Measurements from ENCODE around the gene BEND5. TPM values are rescaled to one million over a fixed set of nuclear protein-coding genes. Genes with fewer than 3 reads are reported as not detected.

Gene BEND5
- total RNA-seq, 1 donor: 0.72 TPM

DNA sequence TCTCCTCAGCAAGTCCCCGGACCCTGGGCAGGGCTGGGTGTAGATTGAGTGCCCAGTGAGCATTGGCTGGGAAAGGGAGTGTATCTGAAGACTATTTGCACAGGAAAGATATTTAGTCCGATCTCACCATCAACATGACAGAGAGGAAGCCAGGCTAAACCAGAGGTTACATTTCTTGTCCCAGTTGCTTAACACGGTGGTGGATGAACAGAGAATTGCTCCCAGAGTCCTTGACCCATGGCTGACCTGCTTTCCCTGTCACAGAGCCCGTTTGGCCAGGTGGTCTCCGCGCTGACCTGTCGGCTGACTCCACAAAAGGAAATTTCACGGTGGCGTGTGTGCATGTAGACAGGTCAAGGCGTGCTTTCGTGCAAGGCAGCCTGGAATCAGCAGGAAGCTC is 83.5 kb downstream of the BEND5 start:
- Histone ChIP-seq H3K4me1 (ENCODE audit: insufficient read depth, low read length) (no peaks in the 10 kb centered on the region), H3K4me2 (ENCODE audit: insufficient read depth, low read length) (no peak overlapping the region), H4K20me1 (ENCODE audit: insufficient read depth, low read length) (no peaks in the 10 kb centered on the region), H3K4me3 (ENCODE audit: insufficient read depth, low read length) (no peak overlapping the region), H2AFZ (ENCODE audit: low read length) (no peak overlapping the region), H3K79me2 (ENCODE audit: insufficient read depth, low read length) (no peaks in the 10 kb centered on the region), H3K27me3 (ENCODE audit: insufficient read depth, low read length) (peaks cover 2% of the 10 kb centered on the region), H3K9me3 (ENCODE audit: low read depth, low read length) (no peaks in the 10 kb centered on the region), H3K27ac (ENCODE audit: low read depth, low read length) (no peak overlapping the region), H3K36me3 (ENCODE audit: insufficient read depth, low read length) (no peaks in the 10 kb centered on the region)
- no peak for DNase-seq (ENCODE audit: insufficient read length, low spot score, missing footprints)
- TF ChIP-seq CTCF (IDR thresholded peaks at IDR 0.05; ENCODE audit: extremely low read depth, low read depth, low read length): no peak

DNA sequence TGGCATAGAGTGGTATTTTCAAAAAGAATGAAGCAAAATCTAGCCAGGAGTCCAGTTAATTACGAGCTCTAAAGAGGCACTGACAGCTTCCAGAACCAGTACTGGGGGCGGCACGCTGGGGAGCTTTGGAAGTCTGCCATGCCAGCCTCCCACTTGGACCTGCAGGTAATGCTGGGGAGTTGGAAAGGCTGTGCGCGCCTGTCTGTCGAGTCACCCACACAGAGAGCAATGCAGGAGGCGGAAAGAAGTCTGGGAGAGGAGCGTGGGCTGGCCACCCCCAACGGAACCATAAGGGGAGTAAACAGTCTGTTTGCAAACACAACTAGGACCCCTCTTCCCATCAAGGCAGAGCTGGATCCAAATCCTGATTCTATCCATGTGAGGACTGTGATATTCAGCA is 84.5 kb downstream of the BEND5 start:
- no peaks in the 10 kb centered on the region for H4K20me1 ChIP-seq (ENCODE audit: insufficient read depth, low read length)
- peaks cover 2% of the 10 kb centered on the region for H3K27me3 ChIP-seq (ENCODE audit: insufficient read depth, low read length)
- H3K79me2 ChIP-seq (ENCODE audit: insufficient read depth, low read length): no peaks in the 10 kb centered on the region
- H3K4me2 ChIP-seq (ENCODE audit: insufficient read depth, low read length): no peak overlapping the region
- no peak for TF ChIP-seq CTCF (IDR thresholded peaks at IDR 0.05; ENCODE audit: extremely low read depth, low read depth, low read length)
- DNase-seq (ENCODE audit: insufficient read length, low spot score, missing footprints): no peak
- no peak overlapping the region for H3K27ac ChIP-seq (ENCODE audit: low read depth, low read length)
- H3K4me1 ChIP-seq (ENCODE audit: insufficient read depth, low read length): no peaks in the 10 kb centered on the region
- H3K36me3 ChIP-seq (ENCODE audit: insufficient read depth, low read length): no peaks in the 10 kb centered on the region
- H2AFZ ChIP-seq (ENCODE audit: low read length): no peak overlapping the region
- no peaks in the 10 kb centered on the region for H3K9me3 ChIP-seq (ENCODE audit: low read depth, low read length)
- H3K4me3 ChIP-seq (ENCODE audit: insufficient read depth, low read length): no peak overlapping the region

- TF ChIP-seq CTCF (IDR thresholded peaks at IDR 0.05; ENCODE audit: extremely low read depth, low read depth, low read length): no peak
- DNase-seq (ENCODE audit: insufficient read length, low spot score, missing footprints): peak; percentile 82
These were observed 85.2 kb downstream of the BEND5 start for GRCh38 chr1:48691429-48692001.

GRCh38 chr1:48688102-48688760 is 88.5 kb downstream of the BEND5 start:
- no peaks in the 10 kb centered on the region for H4K20me1 ChIP-seq (ENCODE audit: insufficient read depth, low read length)
- DNase-seq (ENCODE audit: insufficient read length, low spot score, missing footprints): no peak
- H3K4me3 ChIP-seq (ENCODE audit: insufficient read depth, low read length): no peak overlapping the region
- no peak overlapping the region for H3K27ac ChIP-seq (ENCODE audit: low read depth, low read length)
- no peak overlapping the region for H2AFZ ChIP-seq (ENCODE audit: low read length)
- no peaks in the 10 kb centered on the region for H3K36me3 ChIP-seq (ENCODE audit: insufficient read depth, low read length)
- no peaks in the 10 kb centered on the region for H3K4me1 ChIP-seq (ENCODE audit: insufficient read depth, low read length)
- H3K9me3 ChIP-seq (ENCODE audit: low read depth, low read length): no peaks in the 10 kb centered on the region
- no peaks in the 10 kb centered on the region for H3K79me2 ChIP-seq (ENCODE audit: insufficient read depth, low read length)
- H3K27me3 ChIP-seq (ENCODE audit: insufficient read depth, low read length): peaks cover 2% of the 10 kb centered on the region
- H3K4me2 ChIP-seq (ENCODE audit: insufficient read depth, low read length): no peak overlapping the region
- peak; percentile 12 for TF ChIP-seq CTCF (IDR thresholded peaks at IDR 0.05; ENCODE audit: extremely low read depth, low read depth, low read length)

More at GRCh38 chr1:48691429-48692001, 85.2 kb downstream of the BEND5 start:
- Histone ChIP-seq H2AFZ (ENCODE audit: low read length) (no peak overlapping the region), H3K79me2 (ENCODE audit: insufficient read depth, low read length) (no peaks in the 10 kb centered on the region), H3K4me2 (ENCODE audit: insufficient read depth, low read length) (no peak overlapping the region), H4K20me1 (ENCODE audit: insufficient read depth, low read length) (no peaks in the 10 kb centered on the region), H3K36me3 (ENCODE audit: insufficient read depth, low read length) (no peaks in the 10 kb centered on the region), H3K4me3 (ENCODE audit: insufficient read depth, low read length) (no peak overlapping the region), H3K9me3 (ENCODE audit: low read depth, low read length) (no peaks in the 10 kb centered on the region), H3K27me3 (ENCODE audit: insufficient read depth, low read length) (peaks cover 2% of the 10 kb centered on the region), H3K27ac (ENCODE audit: low read depth, low read length) (no peak overlapping the region), H3K4me1 (ENCODE audit: insufficient read depth, low read length) (no peaks in the 10 kb centered on the region)

Measured in osteoblast (primary cell).